Measurements from ENCODE around the gene RPS19.

The RPS19 gene

DNA sequence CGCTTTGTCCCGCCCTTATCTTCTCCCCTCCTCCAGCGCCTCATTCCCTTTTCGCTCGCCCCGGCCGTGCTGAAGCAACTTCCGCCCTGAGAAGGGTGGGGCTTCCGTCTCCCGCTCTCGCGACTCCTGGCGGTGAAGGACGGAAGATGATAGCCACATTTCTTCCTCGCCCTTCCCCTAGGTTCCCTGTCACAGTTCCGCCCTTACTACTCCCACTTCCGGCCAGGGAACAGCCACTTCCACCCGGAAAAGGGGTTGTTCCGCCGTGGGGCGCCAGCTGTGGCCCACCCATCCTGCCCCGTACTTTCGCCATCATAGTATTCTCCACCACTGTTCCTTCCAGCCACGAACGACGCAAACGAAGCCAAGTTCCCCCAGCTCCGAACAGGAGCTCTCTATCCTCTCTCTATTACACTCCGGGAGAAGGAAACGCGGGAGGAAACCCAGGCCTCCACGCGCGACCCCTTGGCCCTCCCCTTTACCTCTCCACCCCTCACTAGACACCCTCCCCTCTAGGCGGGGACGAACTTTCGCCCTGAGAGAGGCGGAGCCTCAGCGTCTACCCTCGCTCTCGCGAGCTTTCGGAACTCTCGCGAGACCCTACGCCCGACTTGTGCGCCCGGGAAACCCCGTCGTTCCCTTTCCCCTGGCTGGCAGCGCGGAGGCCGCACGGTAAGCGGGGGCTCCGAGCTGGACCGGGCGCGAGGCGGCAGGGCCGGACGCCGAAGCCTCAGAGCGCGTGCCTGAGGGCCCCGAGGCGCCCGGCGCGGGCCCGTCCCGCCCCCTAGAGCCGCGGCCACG lies at the start of gene RPS19:
TSS of gene RPS19 (plus strand) at position 638 of the 801 bp plus-strand sequence. CDS start 520 bp downstream, outside the sequence.
- peak; percentile 97 for DNase-seq (ENCODE audit: low spot score)

DNA sequence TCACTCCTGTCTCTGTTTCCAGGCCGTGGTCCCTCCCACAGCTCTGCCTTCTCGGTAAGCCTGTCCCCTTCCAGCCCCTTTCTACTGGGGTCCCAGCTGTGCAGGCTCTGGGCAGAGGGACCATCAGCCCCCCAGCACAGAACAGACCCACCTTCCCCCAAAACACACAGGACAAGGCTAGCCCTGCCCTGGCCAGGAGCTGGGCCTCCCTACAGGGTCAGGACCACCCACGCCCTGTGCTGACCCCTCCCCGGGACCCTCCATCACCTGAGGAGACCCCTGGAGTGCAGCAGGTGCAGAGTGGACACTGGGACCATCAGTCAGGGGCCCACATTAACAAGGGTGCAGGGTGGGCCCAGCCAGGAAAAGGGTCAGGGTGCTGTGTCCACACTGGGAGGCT lies 49.8 kb upstream of the RPS19 start:
- DNase-seq (ENCODE audit: low spot score) = no peak

DNA sequence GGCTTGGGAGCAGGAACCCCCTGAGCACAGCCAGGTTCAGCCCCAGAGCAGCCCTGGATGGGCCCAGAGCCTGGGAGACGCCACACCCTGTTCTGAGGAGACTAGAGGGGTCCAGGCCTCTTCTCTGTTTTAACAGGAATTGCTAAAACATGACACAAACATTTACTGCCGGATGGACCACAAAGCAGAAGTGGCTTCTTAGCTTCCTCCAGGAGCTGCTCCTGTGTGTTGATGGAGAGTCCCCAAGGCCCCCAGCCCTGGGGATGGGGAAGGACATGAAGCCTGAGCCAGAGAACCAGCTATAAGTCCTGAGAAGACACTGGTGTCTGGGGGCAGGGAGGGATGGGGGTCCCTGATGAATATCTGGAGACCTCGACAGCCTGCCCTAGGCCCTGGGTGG lies 49.0 kb upstream of the RPS19 start:
- DNase-seq (ENCODE audit: low spot score) = no peak

DNA sequence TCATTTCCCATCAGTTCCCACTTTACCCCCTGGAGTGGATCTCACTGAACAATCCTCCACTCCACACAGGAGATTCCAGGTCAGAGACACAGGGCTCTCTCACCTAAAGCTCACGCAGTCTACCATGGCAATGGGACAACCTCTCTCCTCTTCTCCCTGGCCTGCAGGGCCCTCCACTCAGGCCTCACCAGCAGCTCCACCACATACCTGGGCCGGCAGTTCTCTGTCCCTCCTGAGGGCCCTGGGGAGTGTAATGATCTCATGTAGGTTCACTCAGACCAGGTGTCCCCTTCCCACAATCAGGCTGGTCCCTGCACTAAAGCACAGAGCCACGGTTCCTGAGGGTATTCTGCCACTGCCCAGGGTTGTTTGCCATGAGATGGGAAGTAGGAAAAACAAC lies 48.1 kb upstream of the RPS19 start:
- DNase-seq (ENCODE audit: low spot score) = no peak

DNA sequence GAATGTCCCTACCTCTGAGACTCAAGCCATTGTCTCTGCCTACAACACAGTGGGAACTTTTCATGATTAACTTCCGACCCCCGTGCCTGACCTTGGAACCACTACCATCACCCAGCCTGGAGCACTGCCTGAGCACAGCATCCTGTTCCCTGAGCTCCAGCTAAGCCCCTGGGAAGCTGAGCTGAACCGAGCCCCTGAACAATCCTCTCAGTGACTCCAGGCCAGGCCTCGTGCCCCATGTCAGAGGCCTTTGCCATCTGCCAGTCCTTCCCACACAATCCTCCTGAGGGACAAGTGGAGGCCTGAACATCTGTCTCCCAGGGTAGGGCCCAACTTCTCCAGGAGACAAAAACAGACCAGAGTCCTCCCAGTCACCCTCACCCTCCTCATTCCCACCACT lies 46.1 kb upstream of the RPS19 start:
- no peak for DNase-seq (ENCODE audit: low spot score)

DNA sequence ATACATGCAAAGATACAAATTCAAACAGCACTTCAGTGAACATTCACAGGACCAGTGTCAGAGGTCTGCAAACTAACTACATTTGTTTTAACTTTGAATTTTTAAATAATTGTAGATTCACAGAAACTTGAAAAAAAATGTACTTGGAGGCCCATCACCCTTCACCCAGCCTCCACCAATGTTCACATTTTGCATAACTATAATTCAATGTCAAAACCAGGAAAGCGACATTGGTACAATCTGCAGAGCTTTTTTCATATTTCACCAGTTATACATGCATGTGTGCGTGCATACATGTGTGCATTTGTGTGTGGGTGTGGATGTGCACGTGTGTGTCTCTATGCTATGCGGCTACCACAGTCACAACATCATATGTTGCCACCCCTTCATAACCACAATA lies 44.8 kb upstream of the RPS19 start:
- DNase-seq (ENCODE audit: low spot score) = no peak

DNA sequence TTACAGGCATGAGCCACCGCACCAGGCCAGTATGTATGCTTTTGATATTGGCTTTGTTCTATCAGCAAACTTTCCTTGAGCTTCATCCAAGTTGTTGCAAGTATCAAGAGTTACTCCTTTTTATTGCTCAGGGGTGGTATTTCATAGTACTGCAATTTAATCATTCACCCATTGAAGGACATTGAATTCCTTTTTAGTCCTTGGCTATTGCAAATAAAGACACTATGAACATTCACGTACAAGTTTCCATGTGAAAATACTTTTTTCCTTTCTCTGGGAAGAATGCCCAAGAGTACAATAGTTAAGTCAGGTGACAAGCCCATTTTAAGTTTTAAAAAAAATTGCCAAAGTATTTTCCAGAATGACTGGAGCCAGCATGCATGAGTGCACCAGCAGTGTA lies 43.3 kb upstream of the RPS19 start:
- DNase-seq (ENCODE audit: low spot score) = no peak

DNA sequence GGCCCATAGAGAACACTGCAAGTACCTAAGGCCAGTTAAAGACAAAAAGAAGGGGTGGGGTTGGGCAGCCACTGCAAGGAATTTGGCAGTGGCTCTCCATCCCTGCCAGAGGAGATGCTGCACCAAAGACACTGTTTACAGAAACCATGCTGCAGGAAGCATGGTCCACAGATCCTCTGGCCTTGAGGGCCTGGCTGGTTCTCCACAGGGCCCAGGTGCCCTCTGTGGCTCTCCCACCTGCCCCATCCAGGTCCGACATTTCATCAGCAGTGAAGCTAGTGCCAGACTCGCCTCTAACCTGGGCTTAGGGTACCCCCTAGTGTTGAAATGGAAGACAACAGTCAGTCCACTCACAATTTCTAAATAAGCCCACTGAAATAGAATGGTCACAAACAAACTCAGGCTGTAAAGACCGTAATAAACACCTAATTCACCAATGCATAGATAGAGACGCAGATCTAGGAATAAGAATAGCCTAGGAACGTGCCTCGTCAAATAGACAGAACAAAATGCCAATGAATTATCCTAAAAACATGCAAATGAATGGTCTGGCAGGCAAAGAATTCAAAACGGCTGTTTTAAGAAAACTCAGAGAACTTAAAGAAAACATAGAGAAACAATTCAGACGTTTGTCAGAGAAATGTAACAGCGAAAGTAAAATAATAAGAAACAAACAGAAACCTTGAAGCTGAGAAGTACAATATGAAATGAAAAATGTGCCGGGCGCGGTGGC lies 38.9 kb upstream of the RPS19 start:
- peak; percentile 46 for DNase-seq (ENCODE audit: low spot score)

DNA sequence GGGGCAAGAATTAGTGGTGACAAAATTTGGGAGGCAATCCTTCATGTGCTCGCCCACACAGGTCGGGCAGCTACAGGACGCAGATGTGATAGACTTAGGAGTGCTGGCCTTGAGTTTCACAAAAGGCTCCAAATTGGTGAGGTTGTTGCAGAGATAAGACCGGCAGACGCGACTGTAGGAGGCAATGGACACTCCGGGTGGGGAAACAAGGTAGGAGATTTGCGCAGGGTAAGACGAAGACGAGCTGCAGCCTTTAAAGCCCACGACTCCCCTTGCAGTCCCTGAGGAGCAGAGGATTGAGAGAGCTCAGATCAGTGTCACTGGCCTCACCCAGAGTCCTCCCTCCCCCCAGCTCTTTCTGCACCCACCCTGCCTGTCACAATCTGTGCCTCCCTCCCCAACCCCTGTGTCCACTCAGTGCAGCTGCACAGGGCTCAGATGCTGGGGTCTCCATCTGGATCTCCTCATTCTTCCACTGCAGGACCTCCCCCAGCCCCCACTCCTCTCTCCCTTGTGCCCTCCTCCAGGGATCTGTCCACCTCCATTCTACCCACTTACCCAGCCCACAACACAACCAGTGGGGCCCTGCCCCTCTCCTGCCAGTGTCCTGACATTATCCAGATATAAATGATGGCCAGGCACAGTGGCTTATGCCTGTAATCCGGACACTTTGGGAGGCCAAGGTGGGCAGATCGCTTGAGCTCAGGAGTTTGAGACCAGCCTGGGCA lies 21.9 kb upstream of the RPS19 start:
- no peak for DNase-seq (ENCODE audit: low spot score)

DNA sequence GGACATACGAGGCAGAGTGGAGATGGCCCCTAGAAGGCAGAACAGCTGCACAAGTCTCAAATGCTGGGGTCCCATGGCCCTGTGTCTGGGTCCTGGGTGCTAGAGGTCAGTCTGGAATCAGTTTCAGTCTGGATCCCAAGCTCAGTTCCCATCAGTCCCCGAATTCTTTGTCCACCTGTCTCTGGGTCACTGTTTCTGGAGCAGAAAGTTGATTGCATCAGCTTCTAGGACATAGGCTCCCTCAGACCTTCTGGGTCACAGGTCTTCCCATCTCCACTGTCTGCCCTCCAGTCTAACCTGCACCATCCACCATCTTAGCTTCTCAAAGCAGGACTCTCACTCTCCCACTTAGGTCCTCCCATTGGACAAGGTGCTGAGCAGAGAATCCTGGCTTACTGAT lies 20.8 kb upstream of the RPS19 start:
- no peak for DNase-seq (ENCODE audit: low spot score)

DNA sequence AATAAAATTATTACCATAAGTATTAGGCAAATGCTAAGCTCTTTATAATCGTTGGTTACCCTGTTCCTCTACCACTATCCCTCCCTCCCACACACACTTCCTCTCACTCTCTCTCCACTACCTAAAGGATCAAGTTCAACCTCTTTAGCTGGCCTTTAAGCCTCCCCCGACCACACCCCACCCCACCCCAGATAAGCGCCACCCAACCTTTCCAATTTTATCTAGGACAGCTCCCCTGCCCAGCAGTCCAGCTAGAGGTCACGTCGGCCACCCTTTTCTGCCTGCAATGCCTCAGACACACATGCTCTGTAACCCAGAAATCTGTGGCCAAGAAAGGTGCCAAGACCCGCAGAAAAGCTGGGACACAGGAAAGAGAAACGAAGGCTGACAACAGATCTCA lies 16.7 kb upstream of the RPS19 start:
- DNase-seq (ENCODE audit: low spot score) = no peak

DNA sequence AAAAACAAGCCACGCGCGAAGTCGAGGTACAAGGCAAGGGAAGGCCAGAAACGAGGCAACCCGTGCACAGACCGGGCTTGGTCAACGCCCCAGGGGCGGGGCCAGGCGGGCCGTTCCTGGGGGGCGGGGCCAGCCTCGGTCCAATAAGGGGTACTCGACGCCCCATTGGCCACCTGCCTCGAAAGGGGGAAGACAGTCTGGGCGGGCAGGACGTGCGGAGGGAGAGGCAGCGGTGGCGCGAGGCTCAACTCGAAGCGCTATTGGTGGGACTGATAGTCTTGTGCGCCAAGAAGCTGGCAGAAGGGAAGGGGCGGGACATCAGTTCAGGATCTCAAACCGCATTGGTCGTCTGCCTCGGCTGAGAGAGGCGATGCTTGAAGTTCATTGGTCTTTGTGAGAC lies 15.5 kb upstream of the RPS19 start, which contains the start of gene LYPD4:
TSS of gene LYPD4 (minus strand) at position 83 of the 400 bp plus-strand sequence. CDS start 5,398 bp downstream, outside the sequence.
- DNase-seq (ENCODE audit: low spot score) = no peak

DNA sequence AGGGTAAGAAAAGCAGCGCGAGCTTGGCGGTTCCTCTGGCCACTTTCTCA lies 15.2 kb upstream of the RPS19 start, which contains the start of gene DMRTC2:
TSS of gene DMRTC2 (plus strand) at position 42 of the 50 bp plus-strand sequence. CDS start 2,387 bp downstream, outside the sequence.
- DNase-seq (ENCODE audit: low spot score) = no peak

DNA sequence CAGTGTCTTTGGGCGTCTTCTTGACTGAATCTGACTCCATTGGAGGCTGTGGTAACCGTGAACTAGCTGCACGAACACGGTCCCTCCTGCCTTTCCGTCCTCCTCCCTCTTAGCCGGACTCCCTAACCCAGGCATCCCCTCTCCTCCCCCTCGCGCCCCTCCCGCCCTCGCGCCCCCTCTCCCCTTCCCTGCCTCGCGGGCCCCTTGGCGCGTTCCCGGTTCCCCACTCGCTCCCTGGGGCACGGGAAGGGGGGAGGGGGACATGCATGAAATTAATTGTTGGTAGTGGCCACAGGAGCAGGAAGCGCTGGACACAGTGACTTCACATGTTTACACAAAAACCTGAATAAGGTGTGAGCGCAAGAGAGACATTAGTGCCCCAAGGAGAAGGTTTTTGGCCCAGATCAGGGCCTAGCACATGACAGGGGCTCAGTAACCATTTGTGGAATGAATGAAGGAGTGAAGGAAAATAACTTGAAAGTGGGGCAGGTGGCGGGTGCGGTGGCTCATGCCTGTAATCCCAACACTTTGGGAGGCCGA lies 14.9 kb upstream of the RPS19 start:
- no peak for DNase-seq (ENCODE audit: low spot score)

DNA sequence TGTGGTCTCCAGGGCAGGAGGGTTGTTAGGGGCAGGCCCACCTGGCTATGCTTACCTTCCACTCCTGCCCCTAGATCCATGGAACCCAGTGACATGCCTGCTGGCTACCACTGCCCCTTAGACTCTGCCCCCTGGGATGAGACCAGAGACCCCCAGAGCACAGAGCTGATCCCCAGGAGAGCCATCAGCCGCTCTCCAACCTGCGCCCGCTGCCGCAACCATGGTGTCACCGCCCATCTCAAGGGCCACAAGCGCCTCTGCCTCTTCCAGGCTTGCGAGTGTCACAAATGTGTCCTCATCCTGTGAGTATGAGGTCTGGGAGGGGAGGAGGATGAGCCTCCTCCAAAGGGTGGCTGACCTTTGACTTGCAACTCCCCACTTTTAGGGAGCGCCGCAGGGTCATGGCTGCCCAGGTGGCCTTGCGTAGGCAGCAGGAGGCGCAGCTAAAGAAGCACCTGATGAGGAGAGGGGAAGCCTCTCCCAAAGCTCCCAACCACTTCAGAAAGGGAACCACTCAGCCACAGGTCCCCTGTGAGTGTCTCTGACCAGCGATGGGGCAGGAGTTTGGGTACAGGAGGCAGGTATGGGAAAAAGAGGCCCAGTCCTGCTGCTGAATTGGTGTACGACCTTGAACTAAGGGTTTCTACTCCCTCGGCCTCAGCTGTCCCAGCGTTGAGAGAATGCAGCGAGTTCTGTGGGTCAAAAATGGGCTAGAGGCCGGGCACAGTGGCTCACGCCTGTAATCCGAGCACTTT lies 12.5 kb upstream of the RPS19 start:
- DNase-seq (ENCODE audit: low spot score) = no peak

DNA sequence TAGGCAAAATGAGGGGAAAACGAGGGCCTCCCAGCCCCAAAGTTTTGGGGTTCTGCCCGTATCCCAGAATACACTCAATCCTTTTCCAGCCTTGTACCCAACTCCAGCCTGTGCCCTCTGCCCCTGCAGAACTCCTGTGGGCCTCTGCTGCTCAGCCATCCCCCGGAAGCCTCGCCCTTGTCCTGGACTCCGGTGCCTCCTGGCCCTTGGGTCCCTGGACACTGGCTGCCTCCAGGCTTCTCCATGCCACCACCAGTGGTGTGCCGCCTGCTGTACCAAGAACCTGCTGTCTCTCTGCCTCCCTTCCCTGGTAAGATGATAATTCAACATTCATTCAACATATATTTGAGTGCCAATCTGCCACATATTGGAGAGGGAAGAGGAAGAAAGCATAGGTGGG lies 11.4 kb upstream of the RPS19 start:
- no peak for DNase-seq (ENCODE audit: low spot score)

DNA sequence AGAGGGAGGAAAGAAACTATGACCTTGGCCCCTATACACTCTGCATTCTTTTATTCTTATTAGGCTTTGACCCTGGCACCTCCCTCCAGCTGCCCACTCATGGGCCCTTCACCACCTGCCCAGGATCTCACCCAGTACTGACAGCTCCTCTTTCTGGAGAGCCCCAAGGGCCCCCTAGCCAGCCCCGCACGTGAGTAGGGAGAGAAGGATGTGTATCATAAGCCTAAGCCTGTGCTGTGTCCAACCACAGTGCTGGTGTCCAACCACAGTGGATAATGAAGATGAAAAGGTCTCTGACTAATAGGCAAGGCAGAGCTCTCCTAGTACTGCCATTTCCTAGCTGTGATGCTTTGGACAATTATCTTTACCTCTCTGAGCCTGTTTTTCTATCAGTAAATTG lies 11.0 kb upstream of the RPS19 start:
- DNase-seq (ENCODE audit: low spot score) = no peak

DNA sequence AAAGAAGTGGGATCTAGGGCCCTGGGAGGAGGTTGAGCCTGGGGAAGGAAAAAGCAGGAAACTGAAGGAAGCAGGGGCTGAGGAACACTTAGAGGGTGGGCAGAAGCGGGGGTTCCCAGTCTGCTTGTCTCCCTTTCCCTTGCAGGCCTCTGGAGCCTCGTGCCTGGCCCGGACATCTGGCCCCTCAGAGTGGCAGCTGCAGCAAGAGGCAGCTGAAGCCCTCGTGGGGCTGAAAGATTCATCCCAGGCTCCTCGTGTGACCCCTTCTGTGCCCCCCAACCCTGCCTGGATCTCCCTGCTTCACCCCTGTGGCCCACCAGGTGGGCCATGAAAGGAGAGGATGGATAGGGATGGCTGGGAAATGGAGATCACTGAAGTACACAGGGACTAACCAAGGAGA lies 9.7 kb upstream of the RPS19 start:
- DNase-seq (ENCODE audit: low spot score) = no peak

DNA sequence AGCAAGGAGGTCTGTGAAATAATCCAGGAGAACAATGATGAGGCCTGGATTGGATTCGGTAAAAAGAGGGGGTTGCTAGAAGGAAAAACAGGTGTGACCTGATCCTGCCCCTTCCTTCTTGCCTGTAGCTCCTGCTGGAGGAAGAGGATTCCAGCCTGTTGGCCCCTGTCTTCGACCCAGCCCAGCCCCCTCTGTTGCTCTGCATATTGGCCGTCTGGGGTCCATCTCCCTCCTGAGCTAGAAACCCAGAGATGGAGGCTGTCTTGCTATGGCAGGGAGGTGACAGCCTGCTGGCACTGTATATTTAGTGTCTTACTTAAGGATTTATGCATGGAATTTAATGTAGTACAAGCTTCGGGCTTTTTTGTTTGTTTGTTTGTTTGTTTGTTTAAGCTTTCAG lies 8.6 kb upstream of the RPS19 start:
- DNase-seq (ENCODE audit: low spot score) = no peak

DNA sequence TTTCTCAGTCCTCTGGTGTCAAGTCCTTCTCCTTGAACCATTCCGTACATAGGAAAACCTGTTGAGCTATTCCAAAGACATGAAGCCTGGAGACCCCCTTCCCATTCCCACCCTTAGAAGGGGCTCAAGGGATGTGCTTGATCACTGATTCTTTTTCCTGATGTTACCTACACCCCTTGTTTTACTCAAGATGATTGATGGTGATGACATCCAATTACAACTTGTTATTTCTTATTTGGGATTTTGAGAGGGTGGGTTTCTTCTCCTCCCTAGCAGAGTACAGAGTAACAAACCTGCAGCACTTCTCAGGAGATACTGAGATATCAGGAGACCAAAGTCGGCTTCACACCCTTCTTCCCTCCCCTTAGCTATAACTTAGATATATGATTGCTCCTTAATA lies 6.7 kb upstream of the RPS19 start:
- no peak for DNase-seq (ENCODE audit: low spot score)

DNA sequence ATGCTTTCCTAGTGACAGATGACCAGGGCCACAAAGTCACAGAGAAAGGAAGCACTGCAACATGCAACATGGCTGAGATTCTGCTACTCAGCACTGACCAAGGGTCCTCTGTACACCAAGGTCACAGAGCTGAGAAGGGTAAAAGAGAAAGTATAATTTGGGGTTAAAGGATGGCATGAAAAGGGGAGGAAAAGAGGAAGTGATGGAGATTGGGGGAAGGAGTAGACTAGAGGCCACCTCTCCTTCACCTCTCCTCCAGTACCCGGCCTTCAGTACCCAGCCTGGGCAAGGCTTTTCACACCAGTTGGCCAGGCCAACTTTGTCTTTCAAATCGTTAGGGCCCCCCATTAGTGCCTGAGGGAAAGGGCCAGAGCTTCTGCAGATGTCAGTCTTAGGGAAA lies 6.3 kb upstream of the RPS19 start:
- DNase-seq (ENCODE audit: low spot score) = no peak

DNA sequence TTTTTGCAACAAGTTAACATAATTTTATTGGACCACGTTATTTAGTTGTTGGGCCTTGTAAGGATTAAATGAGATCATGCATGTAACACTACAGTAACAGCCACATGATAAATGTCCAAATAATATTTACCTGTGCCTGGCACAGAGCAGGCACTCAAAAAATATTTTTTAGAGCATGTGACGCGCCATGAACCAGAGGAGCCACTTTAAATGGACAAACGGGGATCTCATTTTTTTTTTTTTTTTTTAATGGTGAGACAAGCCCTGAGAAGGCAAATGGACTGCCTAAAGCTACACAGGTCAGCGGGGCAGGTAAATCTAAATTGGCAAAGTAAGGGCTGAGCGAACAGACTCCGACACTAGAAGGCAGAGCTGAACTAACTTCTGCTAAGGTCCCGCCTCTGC lies 840 bp upstream of the RPS19 start:
- DNase-seq (ENCODE audit: low spot score) = no peak

Measured in AG08396 (cell line).